GM12864 (cell line): ENCODE measurements around the gene AHDC1.
"Not testable (repeated sequence)": the region's sequence is repeated elsewhere in the genome, so short reads cannot be mapped to it uniquely, and the experiment has no call there.

Experiments used
- DNase-seq: peaks from one replicate; pipeline ENCODE4 v3.0.0-alpha.2; 2011; ENCODE audit warnings: low read depth
- H3K4me3 ChIP-seq: 2 replicates; pipeline ENCODE4 v1.5.1; 2011; ENCODE audit warnings: mild to moderate bottlenecking, low read depth, low read length, control low read depth
- TF ChIP-seq, protein P1 (sequence below): IDR thresholded peaks from 2 replicates; pipeline ENCODE4 v1.5.1; 2011; ENCODE audit warnings: low read depth, mild to moderate bottlenecking, moderate library complexity, low read length, control low read depth, inconsistent platforms; ENCODE audit errors: missing control alignments

Gene AHDC1

DNA sequence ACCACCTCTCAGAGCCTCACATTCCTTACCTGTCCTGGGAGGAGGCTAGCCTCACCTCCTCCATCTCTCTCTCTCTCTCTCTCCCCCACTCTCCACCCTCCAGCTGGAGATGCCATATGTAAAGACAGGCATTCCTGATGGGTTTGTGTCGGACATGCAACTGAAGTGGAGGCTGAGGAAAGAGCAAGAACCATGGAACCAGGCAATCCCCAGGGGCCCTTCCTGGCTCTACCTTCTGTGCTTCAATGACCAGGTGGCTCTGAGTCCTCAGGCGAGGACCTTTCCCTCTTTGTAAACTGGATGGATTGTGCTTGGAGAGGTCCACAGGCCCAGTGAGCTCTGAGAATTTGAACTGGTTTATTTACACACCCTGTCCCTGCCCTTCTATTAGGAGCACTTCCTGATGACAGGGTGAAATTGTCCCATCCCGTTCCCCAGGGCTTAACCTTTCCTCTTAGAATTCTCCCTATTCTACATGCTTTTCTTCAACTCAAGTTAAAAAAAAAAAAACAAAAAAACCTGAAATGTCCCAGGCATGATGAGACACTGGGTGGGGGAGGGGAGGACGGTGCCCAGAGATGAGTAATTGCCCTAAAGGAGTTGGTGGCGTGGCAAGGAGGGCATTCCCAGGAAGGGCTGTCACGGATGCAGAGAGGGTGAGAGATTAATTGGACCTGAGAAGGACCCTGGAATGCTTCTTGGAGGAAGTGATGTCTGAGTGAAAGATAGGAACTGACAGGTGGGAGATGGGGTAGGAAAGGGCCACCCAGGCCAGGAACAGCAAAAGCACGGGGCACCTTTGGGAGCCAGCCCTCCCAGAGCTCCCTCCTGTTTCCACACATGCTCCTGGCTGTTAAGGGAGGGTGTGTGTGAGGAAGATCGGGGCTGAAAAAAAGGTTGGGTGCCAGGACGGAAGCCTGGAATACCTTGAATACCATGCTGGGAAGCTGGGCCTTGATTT is 63.8 kb downstream of the AHDC1 start:
- H3K4me3 ChIP-seq, result no peak overlapping the region
- TF ChIP-seq, protein P1, sequence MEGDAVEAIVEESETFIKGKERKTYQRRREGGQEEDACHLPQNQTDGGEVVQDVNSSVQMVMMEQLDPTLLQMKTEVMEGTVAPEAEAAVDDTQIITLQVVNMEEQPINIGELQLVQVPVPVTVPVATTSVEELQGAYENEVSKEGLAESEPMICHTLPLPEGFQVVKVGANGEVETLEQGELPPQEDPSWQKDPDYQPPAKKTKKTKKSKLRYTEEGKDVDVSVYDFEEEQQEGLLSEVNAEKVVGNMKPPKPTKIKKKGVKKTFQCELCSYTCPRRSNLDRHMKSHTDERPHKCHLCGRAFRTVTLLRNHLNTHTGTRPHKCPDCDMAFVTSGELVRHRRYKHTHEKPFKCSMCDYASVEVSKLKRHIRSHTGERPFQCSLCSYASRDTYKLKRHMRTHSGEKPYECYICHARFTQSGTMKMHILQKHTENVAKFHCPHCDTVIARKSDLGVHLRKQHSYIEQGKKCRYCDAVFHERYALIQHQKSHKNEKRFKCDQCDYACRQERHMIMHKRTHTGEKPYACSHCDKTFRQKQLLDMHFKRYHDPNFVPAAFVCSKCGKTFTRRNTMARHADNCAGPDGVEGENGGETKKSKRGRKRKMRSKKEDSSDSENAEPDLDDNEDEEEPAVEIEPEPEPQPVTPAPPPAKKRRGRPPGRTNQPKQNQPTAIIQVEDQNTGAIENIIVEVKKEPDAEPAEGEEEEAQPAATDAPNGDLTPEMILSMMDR, result no peak
- no peak for DNase-seq

DNA sequence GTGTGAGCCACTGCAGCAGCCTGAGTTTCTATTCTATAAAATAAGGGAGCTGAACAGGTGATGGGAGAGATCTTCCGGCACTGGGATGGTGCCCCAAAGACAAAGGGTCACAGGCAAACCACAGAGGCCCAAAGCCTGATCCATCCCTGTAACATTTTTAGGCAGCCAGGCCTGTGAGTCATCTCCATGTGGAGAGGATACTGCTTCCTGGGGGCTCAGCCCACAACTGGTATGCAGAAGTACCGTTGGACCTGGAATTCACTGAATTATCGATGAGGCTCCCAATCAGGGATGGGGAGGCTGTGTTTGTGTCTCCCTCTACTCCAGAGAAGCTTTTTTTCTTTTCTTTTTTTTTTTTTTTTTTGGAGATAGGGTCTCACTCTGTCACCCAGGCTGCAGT is 65.2 kb downstream of the AHDC1 start:
- TF ChIP-seq, protein P1, result no peak
- no peak overlapping the region for H3K4me3 ChIP-seq
- DNase-seq, result no peak

DNA sequence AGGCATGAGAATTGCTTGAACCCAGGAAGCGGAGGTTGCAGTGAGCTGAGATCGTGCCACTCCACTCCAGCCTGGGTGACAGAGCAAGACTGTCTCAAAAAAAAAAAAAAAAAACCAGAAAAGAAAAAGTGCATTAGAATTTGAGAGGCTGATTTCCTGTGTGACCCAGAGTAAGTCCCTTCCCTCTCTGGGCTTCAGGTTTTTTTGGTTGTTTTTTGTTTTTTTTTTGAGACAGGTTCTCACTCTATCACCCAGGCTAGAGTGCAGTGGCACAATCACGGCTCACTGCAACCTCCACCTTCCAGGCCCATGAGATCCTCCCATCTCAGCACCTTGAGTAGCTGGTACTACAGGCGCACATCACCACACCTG is 65.7 kb downstream of the AHDC1 start:
- H3K4me3 ChIP-seq, result not testable (repeated sequence)

DNA sequence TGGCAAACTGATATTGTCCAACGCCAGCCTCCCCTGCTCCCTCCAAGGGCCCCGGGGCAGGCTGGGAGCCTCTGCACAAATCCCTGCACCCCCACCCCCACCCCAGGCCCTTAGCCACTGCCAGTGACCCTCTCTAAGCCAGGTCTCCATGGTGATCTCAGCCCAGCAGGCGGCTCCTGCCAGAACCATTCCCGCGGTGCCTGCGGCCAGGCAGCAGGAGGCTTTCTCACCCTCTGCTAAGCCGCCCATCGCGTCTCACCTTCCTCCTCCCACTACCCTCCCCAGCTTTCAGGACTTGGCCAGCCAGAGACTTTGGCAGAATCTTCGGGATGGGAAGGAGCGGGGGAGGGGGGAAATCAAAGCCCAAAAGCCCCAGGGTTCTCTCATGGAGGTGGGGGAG is 67.2 kb downstream of the AHDC1 start:
- TF ChIP-seq, protein P1, result no peak
- DNase-seq, result no peak

More for the DNA sequence above, 65.7 kb downstream of the AHDC1 start:
- DNase-seq, result not testable (repeated sequence)

DNA sequence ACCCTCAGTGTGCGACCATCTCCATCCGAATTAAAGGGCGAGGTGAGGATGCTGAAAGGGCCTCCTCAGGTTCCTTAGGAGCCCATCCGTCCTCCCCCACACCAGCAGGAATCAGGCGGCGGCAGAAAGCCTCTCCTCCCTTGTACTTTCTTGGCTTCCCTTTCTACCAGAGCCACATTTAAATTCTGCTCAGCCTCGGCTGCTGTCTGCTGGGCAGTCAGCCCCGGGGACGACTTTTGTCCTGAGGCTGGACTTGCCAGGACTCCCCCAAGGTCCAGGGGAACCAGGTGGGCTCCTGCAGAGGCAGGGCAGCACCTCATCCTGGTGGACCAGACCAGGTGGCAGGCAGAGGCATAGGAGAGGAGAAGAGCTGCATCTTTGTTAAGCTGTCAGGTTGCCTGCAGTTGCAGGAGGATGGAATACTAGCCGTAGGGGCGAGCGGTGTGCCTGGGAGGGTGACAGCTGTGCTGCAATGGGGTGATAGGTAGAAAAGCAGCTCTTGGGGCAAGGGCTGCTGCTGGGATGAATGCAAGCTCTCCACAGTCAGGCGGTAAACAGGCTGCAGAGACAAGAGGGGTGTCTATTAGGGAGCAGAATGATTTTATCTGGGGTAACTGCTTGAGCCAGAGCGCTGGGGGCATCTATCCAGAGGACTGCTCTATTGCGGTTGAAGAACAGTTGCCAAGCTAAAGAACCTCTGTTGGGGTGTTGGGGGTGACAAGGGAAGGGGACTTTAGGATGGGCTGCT is 67.8 kb downstream of the AHDC1 start:
- TF ChIP-seq, protein P1, result no peak
- H3K4me3 ChIP-seq, result no peak overlapping the region
- no peak for DNase-seq

More for the DNA sequence above, 67.2 kb downstream of the AHDC1 start:
- H3K4me3 ChIP-seq, result no peak overlapping the region

DNA sequence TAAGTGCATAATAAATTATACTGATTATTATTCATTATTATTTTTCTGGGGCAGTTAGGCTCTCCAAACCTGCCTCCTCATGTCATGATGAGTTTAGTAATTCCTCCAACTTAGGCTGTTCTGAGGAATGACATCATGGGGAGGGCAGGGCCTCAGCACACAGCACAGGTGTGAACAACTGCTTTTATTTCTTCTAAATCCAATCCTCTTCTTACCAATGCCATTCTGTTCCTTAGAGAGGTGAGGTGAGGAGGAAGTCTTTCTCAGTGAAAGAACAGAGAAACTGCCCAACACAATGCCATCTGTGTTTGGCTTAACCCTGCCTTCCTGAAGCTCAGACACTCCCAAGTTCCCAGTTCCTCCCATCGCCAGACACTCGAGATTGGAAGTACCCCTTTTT is 68.6 kb downstream of the AHDC1 start:
- no peak overlapping the region for H3K4me3 ChIP-seq
- no peak for DNase-seq
- TF ChIP-seq, protein P1, result no peak

DNA sequence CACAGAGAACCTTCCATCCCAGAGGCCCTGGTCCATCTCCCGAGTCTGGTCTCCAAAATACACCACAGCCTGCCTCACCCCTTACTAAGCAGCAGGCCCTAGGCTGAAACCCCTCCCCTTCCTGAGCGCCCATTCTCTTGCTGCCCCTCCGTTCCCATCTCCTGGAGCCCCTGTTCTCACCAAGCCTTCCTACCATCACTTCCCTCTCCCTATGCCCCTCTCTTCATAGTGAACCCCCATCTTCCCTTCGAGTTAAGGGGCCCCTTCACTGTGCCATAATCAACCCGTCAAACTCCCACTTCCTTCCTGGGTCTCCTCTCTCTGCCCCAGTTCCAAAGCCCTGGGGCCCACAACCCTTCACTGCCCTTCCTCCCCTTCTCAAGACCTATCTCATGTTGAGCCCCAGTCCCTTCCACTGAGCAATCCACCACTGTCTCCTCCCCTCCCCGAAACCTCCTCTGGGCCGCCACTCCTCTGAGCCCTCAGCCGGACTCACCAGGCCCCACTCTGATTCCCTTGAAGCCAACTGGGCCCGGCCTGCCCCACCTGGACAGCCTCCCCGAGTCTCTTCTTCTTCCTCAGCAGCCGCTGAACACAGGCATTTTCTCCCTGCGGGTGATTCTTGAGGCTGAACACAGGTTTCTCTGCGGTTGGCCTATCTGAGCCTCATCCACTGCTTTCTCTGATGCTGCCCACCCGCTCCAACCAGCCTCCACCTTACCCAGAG is 71.8 kb downstream of the AHDC1 start:
- DNase-seq, result no peak
- H3K4me3 ChIP-seq, result no peak overlapping the region
- TF ChIP-seq, protein P1, result no peak
